ENCODE measurements around the gene CORO2B.

The CORO2B gene

GRCh38 chr15:68697711-68698690 is 119.2 kb downstream of the CORO2B start:
- DNase-seq (ENCODE audit: low read depth): peak; percentile 51
- H3K4me3 ChIP-seq (ENCODE audit: low read depth, low read length): no peak overlapping the region
- TF ChIP-seq, protein P1, sequence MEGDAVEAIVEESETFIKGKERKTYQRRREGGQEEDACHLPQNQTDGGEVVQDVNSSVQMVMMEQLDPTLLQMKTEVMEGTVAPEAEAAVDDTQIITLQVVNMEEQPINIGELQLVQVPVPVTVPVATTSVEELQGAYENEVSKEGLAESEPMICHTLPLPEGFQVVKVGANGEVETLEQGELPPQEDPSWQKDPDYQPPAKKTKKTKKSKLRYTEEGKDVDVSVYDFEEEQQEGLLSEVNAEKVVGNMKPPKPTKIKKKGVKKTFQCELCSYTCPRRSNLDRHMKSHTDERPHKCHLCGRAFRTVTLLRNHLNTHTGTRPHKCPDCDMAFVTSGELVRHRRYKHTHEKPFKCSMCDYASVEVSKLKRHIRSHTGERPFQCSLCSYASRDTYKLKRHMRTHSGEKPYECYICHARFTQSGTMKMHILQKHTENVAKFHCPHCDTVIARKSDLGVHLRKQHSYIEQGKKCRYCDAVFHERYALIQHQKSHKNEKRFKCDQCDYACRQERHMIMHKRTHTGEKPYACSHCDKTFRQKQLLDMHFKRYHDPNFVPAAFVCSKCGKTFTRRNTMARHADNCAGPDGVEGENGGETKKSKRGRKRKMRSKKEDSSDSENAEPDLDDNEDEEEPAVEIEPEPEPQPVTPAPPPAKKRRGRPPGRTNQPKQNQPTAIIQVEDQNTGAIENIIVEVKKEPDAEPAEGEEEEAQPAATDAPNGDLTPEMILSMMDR (conservative IDR thresholded peaks at IDR 0.05; ENCODE audit: low read depth, low read length): no peak

GRCh38 chr15:68698708-68699107 is 119.9 kb downstream of the CORO2B start:
- DNase-seq (ENCODE audit: low read depth): no peak
- TF ChIP-seq, protein P1 (conservative IDR thresholded peaks at IDR 0.05; ENCODE audit: low read depth, low read length): no peak
- H3K4me3 ChIP-seq (ENCODE audit: low read depth, low read length): no peak overlapping the region

DNA sequence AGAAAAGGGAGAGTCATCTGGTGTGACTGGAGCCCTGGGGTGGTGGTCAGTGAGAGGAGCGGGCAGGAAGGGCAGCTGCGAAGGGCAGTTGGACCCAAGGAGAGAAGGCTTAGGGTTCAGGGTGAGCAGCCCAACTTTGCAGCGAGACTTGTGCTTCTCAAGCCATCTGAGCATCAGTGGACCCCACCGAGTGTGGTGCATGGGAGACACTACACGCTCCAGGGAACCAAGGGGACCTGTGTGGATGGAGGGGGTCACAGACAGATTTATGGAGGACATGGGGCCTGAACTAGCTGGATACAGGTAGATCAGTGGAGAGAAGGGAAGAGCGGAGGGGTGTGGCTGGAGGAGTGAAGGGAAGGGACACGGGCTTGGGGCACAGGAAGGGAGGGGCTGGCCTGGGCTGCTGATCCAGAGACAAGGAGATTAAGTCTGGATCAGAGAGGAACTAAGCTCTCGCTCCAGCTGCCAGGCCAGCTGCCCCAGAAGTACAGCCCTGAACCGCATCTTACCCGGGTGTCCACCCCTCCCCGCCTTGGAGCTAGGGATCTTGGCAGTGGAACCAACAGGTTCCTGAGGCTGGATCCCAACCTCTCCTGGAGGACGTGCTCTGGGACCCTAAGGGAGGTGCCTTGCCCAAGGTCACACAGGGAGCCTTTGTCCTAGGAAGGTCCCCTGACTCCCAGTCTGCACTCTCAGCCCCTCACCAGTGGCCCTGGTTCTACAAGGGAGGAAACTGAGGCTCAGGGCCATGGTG is 120.5 kb downstream of the CORO2B start:
- TF ChIP-seq, protein P1 (conservative IDR thresholded peaks at IDR 0.05; ENCODE audit: low read depth, low read length): no peak
- H3K4me3 ChIP-seq (ENCODE audit: low read depth, low read length): no peak overlapping the region
- no peak for DNase-seq (ENCODE audit: low read depth)

DNA sequence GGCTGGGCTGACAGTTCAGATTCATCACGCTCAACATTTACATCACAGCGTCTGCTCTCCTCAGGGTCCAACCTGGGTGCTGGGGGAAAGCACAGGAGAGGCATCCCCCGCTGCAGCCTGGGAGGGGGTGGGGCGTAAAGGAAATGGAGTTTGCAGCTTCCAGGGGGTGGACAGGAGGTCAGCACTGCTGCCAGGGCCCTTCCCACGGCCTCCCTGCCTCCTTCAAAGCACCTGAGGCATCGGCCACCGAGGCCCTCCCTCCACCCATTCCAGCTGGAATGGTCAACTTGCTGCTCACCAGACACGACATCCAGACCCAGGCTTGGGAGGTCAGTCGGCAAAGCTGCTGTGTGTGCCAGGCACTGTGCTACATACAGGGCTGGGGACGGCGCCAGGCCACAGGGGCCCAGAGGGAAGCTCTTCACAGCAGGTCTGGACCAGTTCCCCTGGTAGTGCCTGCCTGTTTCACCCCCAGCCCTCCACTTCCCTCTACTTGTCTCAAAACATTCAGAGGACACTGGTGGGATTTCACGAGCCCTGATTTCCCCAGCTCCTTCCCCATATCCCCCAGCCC is 121.2 kb downstream of the CORO2B start:
- H3K4me3 ChIP-seq (ENCODE audit: low read depth, low read length): no peak overlapping the region
- TF ChIP-seq, protein P1 (conservative IDR thresholded peaks at IDR 0.05; ENCODE audit: low read depth, low read length): no peak
- no peak for DNase-seq (ENCODE audit: low read depth)

- DNase-seq (ENCODE audit: low read depth): peak; percentile 66
- H3K4me3 ChIP-seq (ENCODE audit: low read depth, low read length): no peak overlapping the region
- TF ChIP-seq, protein P1 (conservative IDR thresholded peaks at IDR 0.05; ENCODE audit: low read depth, low read length): no peak
Measured at GRCh38 chr15:68700455-68701123, 121.8 kb downstream of the CORO2B start.

GRCh38 chr15:68701886-68702285 is 123.1 kb downstream of the CORO2B start:
- H3K4me3 ChIP-seq (ENCODE audit: low read depth, low read length): no peak overlapping the region
- no peak for DNase-seq (ENCODE audit: low read depth)
- TF ChIP-seq, protein P1 (conservative IDR thresholded peaks at IDR 0.05; ENCODE audit: low read depth, low read length): no peak

Data from choroid plexus epithelial cell (primary cell).